HG03064 (cell line): ENCODE results near the gene GYPC.
"Not testable (repeated sequence)": the region's sequence is repeated elsewhere in the genome, so short reads cannot be mapped to it uniquely, and the experiment has no call there.

ENCODE experiments used
- ATAC-seq: cut with Tn5 transposase; IDR thresholded peaks from one replicate; pipeline ENCODE4 v1.9.1; 2021; ENCODE audit warnings: low read depth; ENCODE audit not compliant: unreplicated experiment

Gene GYPC

GRCh38 chr2:126648345-126648786, 7.6 kb upstream of the GYPC start:
- ATAC-seq = not testable (repeated sequence)

- no peak for ATAC-seq
These were observed 6.9 kb upstream of the GYPC start for GRCh38 chr2:126649101-126649500.

GRCh38 chr2:126650994-126651393, 5.0 kb upstream of the GYPC start:
- no peak for ATAC-seq

- ATAC-seq = no peak
These were observed 3.6 kb upstream of the GYPC start for GRCh38 chr2:126652323-126652891.

GRCh38 chr2:126653109-126653508, 2.8 kb upstream of the GYPC start:
- no peak for ATAC-seq

GRCh38 chr2:126653761-126654160, 2.2 kb upstream of the GYPC start:
- no peak for ATAC-seq

- no peak for ATAC-seq
These were observed 907 bp upstream of the GYPC start for GRCh38 chr2:126655051-126655450.

- ATAC-seq = peak; percentile 20
These were observed 631 bp downstream of the GYPC start for GRCh38 chr2:126656431-126657147.

GRCh38 chr2:126657148-126657635, 1.2 kb downstream of the GYPC start:
- ATAC-seq = peak; percentile 2

- peak; percentile 55 for ATAC-seq
These were observed 1.8 kb downstream of the GYPC start for GRCh38 chr2:126657636-126658318.

- ATAC-seq = no peak
These were observed 2.5 kb downstream of the GYPC start for GRCh38 chr2:126658319-126658904.

GRCh38 chr2:126658905-126659561, 3.1 kb downstream of the GYPC start:
- peak; percentile 43 for ATAC-seq

GRCh38 chr2:126659562-126660467, 3.9 kb downstream of the GYPC start:
- no peak for ATAC-seq

- ATAC-seq = no peak
These were observed 5.0 kb downstream of the GYPC start for GRCh38 chr2:126660971-126661370.

GRCh38 chr2:126661702-126662500, 5.9 kb downstream of the GYPC start:
- no peak for ATAC-seq

- no peak for ATAC-seq
These were observed 6.7 kb downstream of the GYPC start for GRCh38 chr2:126662621-126663020.

GRCh38 chr2:126663184-126663963, 7.4 kb downstream of the GYPC start:
- no peak for ATAC-seq

- ATAC-seq = peak; percentile 70
These were observed 8.3 kb downstream of the GYPC start for GRCh38 chr2:126664234-126664633.
